GM23248 (cell line): Measurements from ENCODE around the gene RAB6D.

Experiments
- EZH2 ChIP-seq: fragments of 200-600 bp; sonication (generic); IDR thresholded peaks from 2 replicates; pipeline ENCODE4 v1.6.1; 2018; ENCODE audit warnings: antibody characterized with exemption, mild to moderate bottlenecking; ENCODE audit not compliant: insufficient read depth, poor library complexity, severe bottlenecking
- EZH2phosphoT487 ChIP-seq: fragments of 200-600 bp; sonication (generic); IDR thresholded peaks from 2 replicates; pipeline ENCODE4 v1.6.1; 2018; ENCODE audit warnings: antibody characterized with exemption, moderate library complexity, mild to moderate bottlenecking, low read depth; ENCODE audit not compliant: insufficient read depth

DNA sequence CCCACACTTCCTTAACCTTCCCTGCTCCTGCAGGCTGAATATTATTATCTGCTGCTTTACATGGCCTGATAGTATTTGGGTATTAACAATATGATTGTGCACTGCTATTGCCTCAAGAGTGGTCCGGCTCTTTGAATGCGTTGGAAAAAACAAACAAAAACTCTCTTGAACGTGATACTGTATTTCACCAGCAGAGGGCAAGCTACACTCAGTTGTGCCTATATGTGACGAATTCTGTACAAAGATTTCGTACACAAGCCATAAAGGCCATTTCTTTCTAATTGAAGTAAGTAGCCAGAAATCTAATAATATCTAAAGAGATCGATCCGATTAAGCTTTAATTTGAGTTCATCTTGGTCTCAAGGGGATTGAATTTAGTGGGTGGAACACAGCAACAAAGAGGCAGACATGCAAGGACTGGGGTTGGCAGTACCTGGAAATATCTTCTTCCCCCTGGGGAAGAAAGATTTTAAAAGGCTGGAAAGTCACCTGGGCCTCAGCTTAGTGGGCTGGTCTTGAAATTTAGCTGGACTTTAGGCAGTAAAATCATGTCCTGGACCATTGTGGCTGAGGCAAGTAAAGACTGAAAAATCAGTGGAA lies 49.3 kb upstream of the RAB6D start:
- TF ChIP-seq EZH2phosphoT487 (no peak), EZH2 (no peak)
